IPS-18c (cell line): Measurements from ENCODE around the gene RBSN.

Experiments used
- H3K4me3 ChIP-seq: 2 replicates; pipeline ENCODE4 v1.7.0; 2013; ENCODE audit warnings: low read depth, mild to moderate bottlenecking, low read length, moderate library complexity; ENCODE audit not compliant: insufficient read depth
- H3K9me3 ChIP-seq: one replicate; pipeline ENCODE4 v1.6.1; 2013; ENCODE audit warnings: mild to moderate bottlenecking, low read length, moderate library complexity; ENCODE audit not compliant: control insufficient read depth, insufficient read depth

The RBSN gene

DNA sequence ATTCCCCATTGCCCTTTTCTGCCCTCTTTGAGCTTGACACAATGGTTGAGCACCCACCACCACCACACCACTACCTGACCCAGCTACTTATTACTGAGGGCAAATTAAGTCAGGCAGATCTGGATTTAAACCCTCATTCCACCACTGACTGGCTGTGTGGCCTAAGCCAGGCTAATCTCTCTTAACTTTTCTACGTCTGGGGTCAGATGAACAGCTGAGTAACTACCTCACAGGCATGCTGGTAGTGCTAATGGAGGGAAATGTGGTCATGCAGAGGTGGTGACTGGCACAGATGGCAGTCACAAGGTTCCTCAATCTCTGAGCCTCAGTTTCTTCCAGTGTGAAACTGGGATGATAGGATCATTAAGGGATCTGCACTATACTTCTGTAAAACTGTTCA, 29.5 kb downstream of the RBSN start:
- no peaks in the 10 kb centered on the region for H3K9me3 ChIP-seq
- no peak overlapping the region for H3K4me3 ChIP-seq

DNA sequence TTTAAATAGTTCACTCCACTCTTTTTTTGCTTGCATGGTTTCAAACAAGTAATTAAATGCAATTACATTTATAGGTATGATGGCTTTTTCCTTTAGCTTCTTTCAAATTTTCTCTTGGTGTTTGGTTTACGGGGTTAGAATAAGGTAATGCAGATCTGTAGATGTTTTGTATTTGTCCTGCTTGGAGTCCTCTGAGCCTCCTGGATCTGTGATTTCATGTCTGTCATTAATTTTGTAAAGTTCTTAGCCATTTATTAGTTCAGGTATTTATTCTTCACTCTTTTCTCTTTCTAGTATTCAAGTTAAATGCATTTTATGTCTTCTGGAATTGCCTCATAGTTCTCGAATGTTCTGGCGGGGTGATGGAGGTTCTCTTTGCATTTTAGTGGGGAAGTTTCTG, 32.5 kb downstream of the RBSN start:
- H3K4me3 ChIP-seq = no peak overlapping the region
- H3K9me3 ChIP-seq = no peaks in the 10 kb centered on the region

DNA sequence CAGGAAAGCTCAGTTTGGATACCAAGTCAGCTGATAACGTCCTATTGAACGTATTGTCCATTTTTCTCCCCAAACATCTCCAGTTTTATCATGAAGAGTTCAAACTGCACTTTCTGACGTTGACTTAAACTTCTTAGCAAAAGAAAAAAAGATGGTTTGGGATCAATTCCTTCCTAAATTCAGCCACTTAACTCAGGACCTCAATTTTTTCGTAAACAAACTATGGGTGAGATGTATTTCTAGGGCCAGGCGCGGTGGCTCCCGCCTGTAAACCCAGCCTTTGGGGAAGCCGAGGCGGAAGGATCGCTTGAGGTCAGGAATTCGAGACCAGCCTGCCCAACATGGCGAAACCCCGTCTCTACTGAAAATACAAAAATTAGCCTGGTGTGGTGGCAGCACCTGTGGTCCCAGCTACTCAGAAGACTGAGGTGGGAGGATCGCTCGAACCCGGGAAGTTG, 33.4 kb downstream of the RBSN start:
- peak overlapping the region; percentile 91 for H3K4me3 ChIP-seq
- H3K9me3 ChIP-seq = no peaks in the 10 kb centered on the region

DNA sequence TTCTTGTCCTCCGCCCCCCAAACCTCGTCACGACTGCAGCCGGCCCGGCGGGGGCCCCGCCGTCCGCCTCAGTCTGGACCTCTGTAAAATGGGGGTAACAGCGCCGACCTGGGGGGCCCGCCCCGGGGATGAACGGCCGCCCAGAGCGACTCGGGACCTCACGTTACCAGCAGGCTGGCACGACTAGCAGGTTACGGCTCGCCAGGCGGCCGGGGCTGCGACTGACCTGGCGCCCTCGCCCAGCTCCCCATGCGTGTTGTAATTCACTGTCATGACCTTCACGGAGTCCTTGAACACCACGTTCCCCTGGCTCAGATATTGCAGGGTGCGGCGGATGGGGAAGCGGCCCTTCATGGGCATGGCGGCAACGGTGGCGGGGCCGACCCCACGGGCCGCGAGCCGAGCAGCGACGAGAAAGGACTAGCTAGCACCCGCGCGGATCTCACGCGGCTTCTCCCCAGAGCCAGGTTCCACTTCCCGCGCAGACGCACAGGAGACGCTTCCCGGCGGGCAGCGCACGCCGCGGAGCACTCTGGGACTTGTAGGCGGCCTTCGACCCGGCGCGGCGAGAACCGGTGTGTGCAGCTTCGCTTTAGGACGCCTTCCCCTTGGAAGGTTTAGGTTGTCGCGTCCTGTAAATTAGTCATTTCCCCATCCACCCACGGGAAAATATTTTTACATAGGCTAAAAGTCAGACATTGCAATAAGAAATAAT, 34.0 kb downstream of the RBSN start, which contains the start of gene MRPS25:
Gene MRPS25, minus strand, starts transcription at position 481 of the 715 bp plus-strand sequence. Its CDS starts 121 bp downstream, at position 360.
- H3K4me3 ChIP-seq = peak within 1 kb of the TSS; percentile 91
- H3K9me3 ChIP-seq = no peaks in the 10 kb centered on the region

DNA sequence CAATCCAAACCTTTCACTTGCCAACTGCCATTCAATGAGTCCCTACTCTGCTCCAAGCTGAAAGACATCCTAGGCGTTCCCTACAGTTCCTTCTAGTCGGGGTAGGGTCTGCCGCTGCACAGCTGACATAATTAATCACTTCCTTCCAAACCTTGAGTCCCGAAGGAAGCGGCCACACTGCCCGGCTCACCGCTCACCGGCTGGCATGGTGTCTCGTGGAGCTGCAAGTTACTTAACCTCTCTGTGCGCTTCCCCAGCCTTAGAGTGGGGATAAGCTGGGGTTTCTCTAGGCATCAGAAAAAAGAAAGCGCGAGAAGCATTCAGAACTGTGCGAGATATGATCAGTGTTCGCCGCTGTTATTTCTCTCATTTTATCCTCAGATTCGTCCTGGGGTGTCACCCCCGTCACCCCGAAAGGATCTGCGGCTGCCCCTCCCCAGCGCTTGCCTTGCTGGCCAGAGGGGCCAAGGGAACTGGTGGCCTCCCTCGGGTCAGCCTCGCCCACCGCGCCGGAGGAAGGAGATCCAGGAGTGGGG, 34.6 kb downstream of the RBSN start:
- Histone ChIP-seq H3K4me3 (peak overlapping the region; percentile 91), H3K9me3 (no peaks in the 10 kb centered on the region)

DNA sequence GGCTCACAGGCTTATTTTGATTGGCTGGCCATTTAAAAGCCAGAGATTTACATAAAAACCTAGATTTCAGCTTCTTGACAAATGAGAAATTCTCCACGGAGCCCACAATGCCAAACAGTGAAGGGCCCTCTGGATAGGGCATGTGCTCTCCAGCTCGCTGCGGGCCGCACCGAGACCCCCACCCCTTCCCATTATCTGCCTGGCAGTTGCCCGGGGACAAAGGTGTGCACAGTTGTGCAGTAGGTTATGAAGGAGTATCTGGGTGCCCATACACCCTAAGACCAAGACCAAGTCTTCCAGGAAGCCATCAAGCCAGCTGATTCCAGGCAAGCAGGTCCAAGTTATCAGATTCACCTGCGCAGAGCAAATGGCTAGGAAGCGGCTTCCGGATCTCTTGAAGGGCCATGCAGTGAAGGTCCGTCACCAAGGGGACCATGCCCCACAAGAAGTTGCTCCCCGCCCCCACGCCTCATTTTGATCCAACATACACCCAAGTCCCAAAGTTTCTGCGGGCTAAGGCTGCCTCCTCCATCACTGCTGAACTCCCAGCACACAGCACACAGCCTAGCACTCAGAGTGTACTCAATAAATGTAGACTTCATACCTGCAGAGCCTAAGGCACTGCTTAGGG, 35.2 kb downstream of the RBSN start:
- Histone ChIP-seq H3K4me3 (peak overlapping the region; percentile 91), H3K9me3 (no peaks in the 10 kb centered on the region)

DNA sequence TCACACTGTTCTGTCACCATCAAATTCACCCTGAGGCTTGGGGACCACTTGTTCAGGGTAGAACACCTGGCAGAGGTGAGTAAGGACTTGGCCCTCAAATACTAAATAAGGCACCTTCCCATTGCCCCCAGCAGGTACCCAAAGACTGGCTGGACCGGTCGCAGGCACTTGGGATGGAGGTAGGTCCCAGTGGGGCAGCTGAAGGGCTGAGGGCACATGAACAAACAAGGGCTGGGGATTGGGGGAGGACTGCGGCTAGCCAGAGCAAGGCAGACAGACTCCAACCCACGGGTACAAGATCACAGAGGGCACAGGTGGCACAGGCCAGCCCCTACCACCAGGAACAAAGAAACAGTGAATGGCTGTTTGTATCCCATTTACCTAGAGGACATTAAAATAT, 35.7 kb downstream of the RBSN start:
- Histone ChIP-seq H3K4me3 (no peak overlapping the region; the same call in 1 of the 2 replicates), H3K9me3 (no peaks in the 10 kb centered on the region)

DNA sequence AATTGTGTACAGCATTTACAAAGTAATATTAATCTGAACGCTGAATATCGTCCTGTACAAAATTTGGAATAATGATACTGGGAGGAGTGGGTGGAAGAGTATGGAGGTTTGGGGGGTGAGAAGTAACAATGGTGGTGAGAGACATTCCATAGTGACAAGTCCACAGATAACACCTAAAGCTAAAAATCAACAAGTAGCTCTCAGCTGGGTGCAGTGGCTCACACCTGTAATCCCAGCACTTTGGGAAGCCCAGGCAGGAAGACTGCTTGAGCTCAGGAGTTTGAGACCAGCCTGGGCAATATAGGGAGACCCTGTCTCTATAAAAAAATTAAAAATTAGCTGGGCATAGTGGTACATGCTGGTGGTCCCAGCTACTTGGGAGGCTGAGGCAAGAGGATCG, 38.9 kb downstream of the RBSN start:
- no peaks in the 10 kb centered on the region for H3K9me3 ChIP-seq
- H3K4me3 ChIP-seq = no peak overlapping the region

DNA sequence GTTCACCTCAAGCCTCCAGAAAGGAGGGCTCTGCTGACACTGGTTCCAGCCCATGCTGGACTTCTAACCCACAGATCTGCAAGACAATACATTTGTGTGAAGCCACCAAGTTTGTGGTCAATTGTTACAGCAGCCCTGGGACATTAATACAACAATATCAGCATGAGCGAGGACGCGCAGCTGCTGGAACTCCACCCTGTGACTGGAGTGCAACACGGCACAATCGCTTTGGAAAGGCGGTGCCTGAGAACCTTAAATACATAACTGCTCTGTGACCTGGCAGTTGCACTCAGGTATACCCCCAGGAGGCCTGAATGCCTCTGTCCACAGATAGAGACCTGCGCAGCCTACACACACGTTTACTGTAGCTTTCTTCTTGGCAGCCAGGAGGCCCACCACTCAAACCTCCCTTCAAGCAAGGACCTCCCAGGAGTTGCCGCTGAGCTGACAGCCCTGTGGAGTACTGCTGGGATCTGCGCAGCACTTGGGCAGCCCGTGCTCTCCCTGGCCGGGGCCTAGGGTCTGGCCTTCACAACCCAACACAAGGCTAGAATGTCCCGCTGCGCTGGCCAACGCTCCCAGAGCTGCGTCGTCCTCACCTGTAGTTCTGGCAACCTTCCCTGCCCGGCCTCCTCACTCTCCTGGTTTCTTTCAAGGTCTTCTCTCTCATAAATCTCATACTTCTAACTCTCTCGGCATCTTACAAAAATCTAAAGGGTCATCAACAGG, 42.1 kb downstream of the RBSN start:
- no peak overlapping the region for H3K4me3 ChIP-seq
- no peaks in the 10 kb centered on the region for H3K9me3 ChIP-seq

DNA sequence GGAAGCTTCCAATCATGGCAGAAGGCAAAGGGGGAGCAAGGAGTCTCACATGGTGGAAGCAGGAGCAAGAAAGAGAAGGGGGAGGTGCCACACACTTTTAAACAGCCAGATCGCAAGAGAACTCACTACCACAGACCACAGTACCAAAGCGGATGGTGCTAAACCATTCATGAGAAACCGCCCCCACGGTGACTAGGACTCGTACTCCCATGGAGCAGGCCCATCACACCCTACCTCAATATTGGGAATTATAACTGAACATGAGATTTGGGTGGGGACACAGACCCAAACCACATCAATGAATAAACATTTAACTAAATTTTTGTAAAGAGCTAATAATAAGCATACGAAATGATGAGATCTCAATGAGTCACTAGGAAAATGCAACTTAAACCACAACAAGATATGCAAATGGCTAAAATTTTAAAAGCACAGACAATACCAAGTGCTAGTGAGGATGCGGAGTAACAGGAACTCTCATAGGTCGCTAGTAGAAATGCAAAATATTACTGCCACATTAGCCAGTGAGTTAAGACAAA, 43.9 kb downstream of the RBSN start:
- H3K4me3 ChIP-seq = no peak overlapping the region

DNA sequence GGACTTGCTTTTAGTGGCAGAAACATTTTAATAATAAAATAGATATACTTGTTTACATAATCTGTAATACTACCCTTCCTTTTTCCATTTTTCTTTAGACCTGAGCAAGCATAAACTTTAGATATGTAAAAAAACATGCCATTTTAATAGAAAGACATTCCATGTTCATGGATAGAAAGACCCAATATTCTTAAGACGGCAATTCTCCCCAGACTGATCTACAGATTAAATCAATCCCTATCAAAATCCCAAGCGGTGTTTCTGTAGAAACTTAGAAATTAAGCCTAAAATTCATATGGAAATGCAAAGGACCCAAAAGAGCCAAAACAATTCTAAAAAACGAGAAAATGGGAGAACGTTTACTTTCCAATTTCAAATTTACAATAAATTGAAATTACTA, 45.4 kb downstream of the RBSN start:
- no peak overlapping the region for H3K4me3 ChIP-seq

More for the DNA sequence above, 43.9 kb downstream of the RBSN start:
- no peaks in the 10 kb centered on the region for H3K9me3 ChIP-seq

DNA sequence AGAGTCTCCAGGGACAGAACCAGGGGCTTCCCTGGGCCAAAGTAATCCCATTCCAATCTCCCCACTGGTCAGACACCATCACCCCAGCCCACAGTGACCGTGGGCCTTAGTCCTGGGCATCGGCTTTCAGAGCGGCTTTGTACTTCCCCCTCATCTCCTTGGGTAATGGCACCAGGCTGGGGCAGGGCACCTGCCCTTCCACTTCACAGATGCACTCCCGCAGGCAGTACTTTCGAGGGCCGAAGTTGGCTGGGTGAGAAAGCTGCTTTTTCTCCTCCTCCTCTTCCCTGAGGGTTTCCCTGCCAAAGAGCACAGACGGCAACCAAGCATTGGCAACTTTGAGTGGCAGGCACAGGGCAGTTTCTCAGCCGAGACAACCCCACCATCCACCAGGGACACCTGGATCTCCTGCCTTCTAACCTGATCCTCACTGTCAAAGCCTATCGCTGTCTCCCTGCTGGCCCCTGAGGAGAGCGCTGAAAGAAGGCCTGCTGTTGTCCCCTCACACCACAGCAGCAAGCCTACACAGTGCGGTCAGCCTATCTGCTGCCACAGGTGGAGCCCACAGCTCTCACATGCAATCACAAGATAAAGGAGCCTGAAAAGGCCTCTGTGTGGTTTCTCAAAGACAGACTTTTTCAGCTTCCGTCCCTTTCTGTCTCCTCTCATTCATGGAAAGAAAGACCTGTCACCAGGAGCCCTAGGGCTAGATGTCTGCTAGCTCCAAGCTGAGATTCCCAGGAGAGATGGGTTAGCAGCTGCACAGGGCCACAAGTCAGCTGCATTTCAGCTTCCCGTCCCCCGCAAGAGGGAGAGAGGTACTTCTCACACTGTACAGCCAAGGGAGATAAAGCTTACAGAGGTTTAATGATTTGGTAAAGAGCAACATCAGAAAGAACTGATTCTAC, 46.4 kb downstream of the RBSN start:
- H3K4me3 ChIP-seq = no peak overlapping the region
- no peaks in the 10 kb centered on the region for H3K9me3 ChIP-seq

More for the DNA sequence above, 45.4 kb downstream of the RBSN start:
- no peaks in the 10 kb centered on the region for H3K9me3 ChIP-seq

DNA sequence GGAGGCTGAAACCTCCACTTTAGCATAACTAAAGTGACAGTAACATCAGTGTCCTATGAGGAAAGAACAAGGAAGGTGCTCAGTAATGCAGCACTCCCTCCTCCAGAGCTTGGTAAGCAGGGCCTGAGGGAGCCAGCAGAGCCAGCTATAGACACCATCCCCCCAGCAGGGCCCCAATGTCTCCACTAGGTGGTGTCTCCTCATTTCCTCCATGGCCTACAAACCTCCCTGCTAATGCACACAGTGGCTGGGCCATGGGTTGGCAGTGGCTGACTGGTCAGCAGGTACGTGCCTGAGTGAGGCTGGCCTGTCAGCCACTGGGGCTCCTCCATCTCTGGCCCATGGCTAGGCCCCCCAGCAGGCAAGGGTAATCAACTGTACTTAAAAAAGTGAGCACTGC, 47.4 kb downstream of the RBSN start:
- H3K4me3 ChIP-seq = no peak overlapping the region
- H3K9me3 ChIP-seq = no peaks in the 10 kb centered on the region

DNA sequence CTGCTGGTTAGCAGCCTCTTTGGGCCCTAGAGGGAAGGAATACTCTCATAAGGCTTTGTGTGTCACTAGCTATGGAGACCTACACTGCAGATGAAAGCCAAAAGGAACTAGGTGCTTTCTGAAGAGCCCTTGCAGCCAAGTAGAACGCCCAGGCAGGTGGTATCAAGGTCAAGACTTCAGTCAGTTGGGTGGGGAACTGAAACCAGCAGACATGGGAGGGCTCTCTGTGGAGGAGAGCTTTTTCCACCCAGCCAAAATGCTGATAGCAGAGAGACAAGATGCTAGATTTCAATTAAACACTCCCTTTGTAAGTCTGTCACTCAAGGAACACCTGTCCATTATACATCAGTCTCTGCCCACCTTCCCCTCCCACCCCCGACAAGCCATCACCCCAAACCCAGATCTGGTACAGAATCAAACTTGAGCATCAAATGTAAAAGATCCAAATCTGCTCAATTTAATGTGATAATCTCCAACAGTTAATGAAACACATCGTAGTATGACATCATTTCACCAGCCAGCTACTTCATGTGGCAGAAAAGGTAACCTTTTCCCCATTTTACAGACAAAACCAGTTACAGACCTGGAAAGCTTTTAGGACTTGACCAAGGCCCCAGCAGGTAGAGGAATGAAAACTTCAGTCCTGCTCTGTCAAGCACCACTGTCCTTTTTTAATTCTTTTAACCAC, 48.4 kb downstream of the RBSN start:
- H3K9me3 ChIP-seq = no peaks in the 10 kb centered on the region
- no peak overlapping the region for H3K4me3 ChIP-seq

DNA sequence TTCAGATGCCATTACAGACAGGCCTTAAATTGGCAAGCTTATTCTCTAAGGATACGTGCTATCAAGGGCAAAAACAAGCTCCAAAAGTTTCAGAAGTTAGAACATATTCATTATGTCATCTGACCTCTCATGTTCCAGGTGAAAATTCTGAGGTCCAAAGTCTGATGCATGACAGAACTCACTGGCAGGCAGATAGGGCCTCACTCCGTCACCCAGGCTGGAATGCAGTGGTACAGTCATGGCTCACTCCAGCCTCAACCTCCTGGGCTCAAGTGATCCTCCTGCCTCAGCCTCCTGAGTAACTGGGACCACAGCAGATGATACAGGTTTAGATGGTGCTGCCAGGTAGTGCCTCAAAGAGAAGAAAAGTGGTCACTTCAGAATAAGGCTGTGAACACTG, 49.4 kb downstream of the RBSN start:
- Histone ChIP-seq H3K4me3 (no peak overlapping the region), H3K9me3 (no peaks in the 10 kb centered on the region)

DNA sequence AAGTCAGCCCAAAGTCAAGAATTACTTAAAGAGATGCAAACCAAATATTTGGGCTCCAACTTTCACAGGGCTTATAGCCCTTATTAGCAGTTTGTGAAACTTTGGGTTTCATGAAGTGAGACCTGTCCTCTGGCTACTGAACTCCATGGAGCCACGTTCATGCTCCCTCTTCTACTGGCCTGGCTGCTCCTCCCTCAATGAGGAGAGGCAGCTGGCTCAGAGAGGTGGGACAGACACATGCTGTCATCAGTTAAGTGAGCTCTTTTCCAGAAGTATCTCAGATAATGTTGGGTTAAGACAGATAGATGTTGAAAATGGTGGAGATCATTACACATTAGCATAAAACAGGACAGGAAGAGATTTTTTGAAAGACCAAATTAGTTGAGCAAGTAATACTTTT, 53.3 kb downstream of the RBSN start:
- Histone ChIP-seq H3K9me3 (no peaks in the 10 kb centered on the region), H3K4me3 (no peak overlapping the region)
